Epithelial cell of esophagus (primary cell): ENCODE measurements around the gene TAF5.
A peak's percentile ranks its signal among the peaks of the same experiment; 100 is the strongest.
"Not testable (repeated sequence)": the region's sequence is repeated elsewhere in the genome, so short reads cannot be mapped to it uniquely, and the experiment has no call there.

Source experiments
- DNase-seq: peaks from one replicate; pipeline ENCODE4 v3.0.0; 2010; ENCODE audit warnings: low read depth
- H3K4me3 ChIP-seq: 2 replicates; pipeline ENCODE4 v1.5.1; 2011; ENCODE audit warnings: mild to moderate bottlenecking, low read length, control low read depth
- TF ChIP-seq, protein P1 (sequence below): IDR thresholded peaks from 2 replicates; pipeline ENCODE4 v1.5.1; 2011; ENCODE audit warnings: low read depth, mild to moderate bottlenecking, low read length, control low read depth, inconsistent platforms; ENCODE audit not compliant: insufficient read depth; ENCODE audit errors: missing control alignments

TAF5 gene

GRCh38 chr10:103350517-103351260, 17.1 kb upstream of the TAF5 start, which contains the start of gene PCGF6:
TSS of gene PCGF6 (minus strand) at chr10:103351140. CDS start at chr10:103351066, 74 bp downstream.
- TF ChIP-seq, protein P1, sequence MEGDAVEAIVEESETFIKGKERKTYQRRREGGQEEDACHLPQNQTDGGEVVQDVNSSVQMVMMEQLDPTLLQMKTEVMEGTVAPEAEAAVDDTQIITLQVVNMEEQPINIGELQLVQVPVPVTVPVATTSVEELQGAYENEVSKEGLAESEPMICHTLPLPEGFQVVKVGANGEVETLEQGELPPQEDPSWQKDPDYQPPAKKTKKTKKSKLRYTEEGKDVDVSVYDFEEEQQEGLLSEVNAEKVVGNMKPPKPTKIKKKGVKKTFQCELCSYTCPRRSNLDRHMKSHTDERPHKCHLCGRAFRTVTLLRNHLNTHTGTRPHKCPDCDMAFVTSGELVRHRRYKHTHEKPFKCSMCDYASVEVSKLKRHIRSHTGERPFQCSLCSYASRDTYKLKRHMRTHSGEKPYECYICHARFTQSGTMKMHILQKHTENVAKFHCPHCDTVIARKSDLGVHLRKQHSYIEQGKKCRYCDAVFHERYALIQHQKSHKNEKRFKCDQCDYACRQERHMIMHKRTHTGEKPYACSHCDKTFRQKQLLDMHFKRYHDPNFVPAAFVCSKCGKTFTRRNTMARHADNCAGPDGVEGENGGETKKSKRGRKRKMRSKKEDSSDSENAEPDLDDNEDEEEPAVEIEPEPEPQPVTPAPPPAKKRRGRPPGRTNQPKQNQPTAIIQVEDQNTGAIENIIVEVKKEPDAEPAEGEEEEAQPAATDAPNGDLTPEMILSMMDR = no peak
- peak; percentile 64 for DNase-seq
- peak within 1 kb of the TSS; percentile 63 for H3K4me3 ChIP-seq

- TF ChIP-seq, protein P1 = peak; percentile 14
- DNase-seq = peak; percentile 8
- H3K4me3 ChIP-seq = no peak overlapping the region
Measured at GRCh38 chr10:103353281-103353680, 14.5 kb upstream of the TAF5 start.

DNA sequence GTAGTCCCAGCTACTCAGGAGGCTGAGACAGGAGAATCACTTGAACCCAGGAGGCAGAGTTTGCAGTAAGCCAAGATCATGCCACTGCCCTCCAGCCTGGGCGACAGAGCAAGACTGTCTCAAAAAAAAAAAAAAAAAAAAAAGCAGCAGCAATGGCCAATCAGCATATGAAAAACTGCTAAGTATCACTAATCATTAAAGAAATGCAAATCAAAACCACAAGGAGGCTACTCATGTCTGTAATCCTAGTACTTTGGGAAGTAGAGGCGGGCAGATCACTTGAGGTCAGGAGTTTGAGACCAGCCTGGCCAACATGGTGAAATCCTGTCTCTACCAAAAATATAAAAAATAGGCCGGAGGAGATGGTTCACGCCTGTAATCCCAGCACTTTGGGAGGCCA, 13.2 kb upstream of the TAF5 start:
- DNase-seq = not testable (repeated sequence)

DNA sequence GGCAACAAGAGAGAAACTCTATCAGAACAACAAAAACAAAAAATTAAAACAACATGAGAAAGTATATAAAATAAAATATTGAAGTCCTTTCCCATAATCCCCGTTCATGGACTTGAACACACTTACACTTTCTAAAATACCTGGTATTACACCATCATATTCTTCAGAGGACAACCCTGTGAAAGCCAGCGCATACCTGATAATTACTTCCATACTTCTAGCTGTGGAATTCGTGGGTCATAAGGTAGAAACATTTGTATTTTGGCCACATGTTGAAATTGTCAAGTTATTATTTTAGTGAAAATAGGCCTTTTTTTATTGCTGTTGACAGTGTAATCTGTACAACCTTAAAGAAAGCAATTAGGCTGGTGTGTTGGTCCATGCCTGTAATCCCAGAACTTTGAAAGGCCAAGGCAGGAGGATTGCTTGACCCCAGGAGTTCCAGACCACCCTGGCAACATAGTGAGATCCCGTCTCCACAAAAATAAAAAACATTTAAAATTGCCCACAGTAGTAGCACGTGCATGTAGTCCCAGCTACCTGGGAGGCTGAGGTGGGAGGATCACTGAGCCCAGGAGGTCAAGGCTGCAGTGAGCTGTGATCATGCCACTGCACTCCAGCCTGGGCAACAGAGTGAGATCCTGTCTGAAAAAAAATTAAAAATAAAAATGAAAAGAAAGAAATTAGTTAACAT, 11.7 kb upstream of the TAF5 start:
- DNase-seq = no peak
- no peak overlapping the region for H3K4me3 ChIP-seq
- TF ChIP-seq, protein P1 = no peak

More for the DNA sequence above, 13.2 kb upstream of the TAF5 start:
- not testable (repeated sequence) for H3K4me3 ChIP-seq

- not testable (repeated sequence) for H3K4me3 ChIP-seq, DNase-seq
Measured at GRCh38 chr10:103359493-103359892, 8.3 kb upstream of the TAF5 start.

DNA sequence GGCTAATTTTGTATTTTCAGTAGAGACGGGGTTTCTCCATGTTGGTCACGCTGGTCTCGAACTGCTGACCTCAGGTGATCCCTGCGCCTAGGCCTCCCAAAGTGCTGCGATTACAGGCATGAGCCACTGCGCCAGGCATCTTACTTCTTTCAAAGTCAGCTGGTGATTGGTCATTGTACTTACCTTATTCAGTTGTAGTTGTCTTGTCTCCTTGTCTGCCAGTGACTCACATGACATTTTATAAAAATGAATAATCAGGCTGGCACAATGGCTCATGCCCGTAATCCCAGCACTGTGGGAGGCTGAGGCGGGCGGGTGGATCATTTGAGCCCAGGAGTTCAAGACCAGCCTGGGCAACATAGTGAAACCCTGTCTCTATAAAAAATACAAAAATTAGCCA, 7.0 kb upstream of the TAF5 start:
- peak; percentile 88 for DNase-seq
- not testable (repeated sequence) for H3K4me3 ChIP-seq

- no peak for DNase-seq
- peak overlapping the region; percentile 59 for H3K4me3 ChIP-seq
- TF ChIP-seq, protein P1 = no peak
Measured at GRCh38 chr10:103367379-103367781, 396 bp upstream of the TAF5 start.

- DNase-seq = no peak
- TF ChIP-seq, protein P1 = no peak
- H3K4me3 ChIP-seq = no peak overlapping the region
Measured at GRCh38 chr10:103373544-103373943, 5.8 kb downstream of the TAF5 start.
